Uterus (tissue), 4 donors: Measurements from ENCODE around the gene DTYMK. TPM values are rescaled to one million over a fixed set of nuclear protein-coding genes. Genes with fewer than 3 reads are reported as not detected.

Source experiments
- DNase-seq, 2 donors: peaks; one replicate each; pipeline ENCODE4 v3.0.0-alpha.2; 2019 to 2020
- H3K27ac ChIP-seq, 2 donors: fragments of 200-600 bp; sonication (generic); 1 replicate in 1 of 2; 2 replicates in 1 of 2; pipeline ENCODE4 v1.5.1; 2016 to 2018
- H3K27me3 ChIP-seq, 2 donors: fragments of 200-600 bp; sonication (generic); one replicate each; pipeline ENCODE4 v1.5.1; 2018 to 2019; ENCODE audit warnings: control low read depth in 1 of 2
- H3K36me3 ChIP-seq, 2 donors: fragments of 200-600 bp; sonication (generic); one replicate each; pipeline ENCODE4 v1.5.1; 2019; ENCODE audit warnings: control low read depth in 1 of 2
- H3K4me1 ChIP-seq, 2 donors: fragments of 200-600 bp; sonication (generic); one replicate each; pipeline ENCODE4 v1.5.1; 2018 to 2019; ENCODE audit warnings: control low read depth in 1 of 2
- H3K4me3 ChIP-seq, 2 donors: fragments of 200-600 bp; sonication (generic); 1 replicate in 1 of 2; 2 replicates in 1 of 2; pipeline ENCODE4 v1.5.1; 2018 to 2019; ENCODE audit warnings: mild to moderate bottlenecking in 1 of 2
- H3K9me3 ChIP-seq, 2 donors: fragments of 200-600 bp; sonication (generic); one replicate each; pipeline ENCODE4 v1.5.1; 2019; ENCODE audit warnings: control low read depth in 1 of 2
- POLR2A ChIP-seq, 2 donors: fragments of 450-650 bp; IDR thresholded peaks; one replicate each; pipeline ENCODE4 v1.6.1; 2016; ENCODE audit warnings: antibody characterized with exemption in 2 of 2, mild to moderate bottlenecking in 1 of 2, moderate library complexity in 1 of 2
- intact Hi-C: fragments of 100-400 bp; cut with DNase I; formaldehyde crosslinking; loops from one replicate; pipeline ENCODE4 v1.15.1; 2023; ENCODE audit warnings: low total_unique reads
- total RNA-seq, 4 donors: library from RNA; depleted of rRNA in 3 of 4; stranded (reverse); fragments of >200 nt in 3 of 4; gene quantifications; one replicate each; pipeline versions ENCODE4 v1.1.0 to v1.2.4, GENCODE V29; 2014 to 2023
- TF ChIP-seq, protein P1 (sequence below), 4 experiments: fragments of 200-600 bp in 2 of 4; fragments of 450-650 bp in 2 of 4; sonication (generic) in 2 of 4; IDR thresholded peaks; one replicate each; pipeline ENCODE4 v1.5.1; 2016 to 2019; ENCODE audit warnings: antibody characterized with exemption in 4 of 4, mild to moderate bottlenecking in 2 of 4, moderate library complexity in 1 of 4
- donor health status: DM: yes; HTN: yes; CAD: no.

Gene DTYMK
- total RNA-seq, 4 donors from 2014 or later, result 0.59 to 17.8 (median 8.4) TPM

DNA sequence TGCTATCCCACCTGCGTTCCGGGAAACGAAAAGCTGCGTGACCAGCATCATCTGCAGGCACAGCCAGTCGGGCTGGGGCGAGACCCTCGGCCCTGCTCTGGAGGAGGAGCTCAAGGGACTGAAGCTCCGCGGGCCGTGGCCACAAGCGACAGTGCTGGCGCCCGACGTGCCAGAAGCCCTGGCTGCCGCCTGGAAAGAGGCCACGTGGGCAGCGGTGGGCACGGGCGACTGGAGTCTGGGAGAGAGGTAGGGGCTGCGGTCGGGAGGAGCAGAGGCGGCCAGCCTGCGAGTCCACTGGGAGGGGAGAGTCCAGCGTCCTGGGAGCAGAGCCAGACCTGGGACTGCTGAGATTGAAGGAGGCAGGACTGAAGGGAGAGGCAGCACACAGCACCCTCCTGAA is 9.2 kb downstream of the DTYMK start:
- H3K9me3 ChIP-seq, result no peaks in the 10 kb centered on the region
- no peak for DNase-seq
- TF ChIP-seq POLR2A (IDR thresholded peaks at IDR 0.05), result no peak
- TF ChIP-seq, protein P1, sequence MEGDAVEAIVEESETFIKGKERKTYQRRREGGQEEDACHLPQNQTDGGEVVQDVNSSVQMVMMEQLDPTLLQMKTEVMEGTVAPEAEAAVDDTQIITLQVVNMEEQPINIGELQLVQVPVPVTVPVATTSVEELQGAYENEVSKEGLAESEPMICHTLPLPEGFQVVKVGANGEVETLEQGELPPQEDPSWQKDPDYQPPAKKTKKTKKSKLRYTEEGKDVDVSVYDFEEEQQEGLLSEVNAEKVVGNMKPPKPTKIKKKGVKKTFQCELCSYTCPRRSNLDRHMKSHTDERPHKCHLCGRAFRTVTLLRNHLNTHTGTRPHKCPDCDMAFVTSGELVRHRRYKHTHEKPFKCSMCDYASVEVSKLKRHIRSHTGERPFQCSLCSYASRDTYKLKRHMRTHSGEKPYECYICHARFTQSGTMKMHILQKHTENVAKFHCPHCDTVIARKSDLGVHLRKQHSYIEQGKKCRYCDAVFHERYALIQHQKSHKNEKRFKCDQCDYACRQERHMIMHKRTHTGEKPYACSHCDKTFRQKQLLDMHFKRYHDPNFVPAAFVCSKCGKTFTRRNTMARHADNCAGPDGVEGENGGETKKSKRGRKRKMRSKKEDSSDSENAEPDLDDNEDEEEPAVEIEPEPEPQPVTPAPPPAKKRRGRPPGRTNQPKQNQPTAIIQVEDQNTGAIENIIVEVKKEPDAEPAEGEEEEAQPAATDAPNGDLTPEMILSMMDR (IDR thresholded peaks at IDR 0.05), result no peak
- H3K4me1 ChIP-seq, result no peaks in the 10 kb centered on the region
- H3K4me3 ChIP-seq, result no peak overlapping the region
- H3K36me3 ChIP-seq, result no peaks in the 10 kb centered on the region
- intact Hi-C loops, result no loop called here
- no peaks in the 10 kb centered on the region for H3K27me3 ChIP-seq
- H3K27ac ChIP-seq, result no peak overlapping the region

DNA sequence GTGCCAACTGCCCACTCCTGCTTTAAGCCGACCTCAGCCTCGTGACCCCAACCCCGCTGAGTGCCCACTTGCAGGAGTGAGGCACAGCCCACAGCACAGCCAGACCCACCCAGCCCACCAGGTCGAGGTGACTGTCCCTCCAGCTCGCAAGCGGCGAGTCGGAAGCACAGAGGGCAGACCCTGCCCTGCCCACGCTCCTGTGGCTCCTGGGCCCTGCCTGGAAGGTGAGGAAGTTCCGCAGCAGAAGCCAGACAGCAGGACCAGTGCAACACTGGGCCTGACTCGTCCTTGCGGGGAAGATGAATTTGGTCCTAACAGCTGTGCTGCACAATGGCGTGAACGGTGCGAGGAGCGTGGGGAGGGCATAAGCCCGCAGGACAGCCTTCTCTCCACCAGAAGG is 9.9 kb downstream of the DTYMK start:
- no peaks in the 10 kb centered on the region for H3K27me3 ChIP-seq
- no peak overlapping the region for H3K27ac ChIP-seq
- H3K36me3 ChIP-seq, result no peaks in the 10 kb centered on the region
- H3K9me3 ChIP-seq, result no peaks in the 10 kb centered on the region
- TF ChIP-seq, protein P1 (IDR thresholded peaks at IDR 0.05), result no peak
- TF ChIP-seq POLR2A (IDR thresholded peaks at IDR 0.05), result no peak
- intact Hi-C loops, result no loop called here
- no peak overlapping the region for H3K4me3 ChIP-seq
- H3K4me1 ChIP-seq, result no peaks in the 10 kb centered on the region
- DNase-seq, result no peak

DNA sequence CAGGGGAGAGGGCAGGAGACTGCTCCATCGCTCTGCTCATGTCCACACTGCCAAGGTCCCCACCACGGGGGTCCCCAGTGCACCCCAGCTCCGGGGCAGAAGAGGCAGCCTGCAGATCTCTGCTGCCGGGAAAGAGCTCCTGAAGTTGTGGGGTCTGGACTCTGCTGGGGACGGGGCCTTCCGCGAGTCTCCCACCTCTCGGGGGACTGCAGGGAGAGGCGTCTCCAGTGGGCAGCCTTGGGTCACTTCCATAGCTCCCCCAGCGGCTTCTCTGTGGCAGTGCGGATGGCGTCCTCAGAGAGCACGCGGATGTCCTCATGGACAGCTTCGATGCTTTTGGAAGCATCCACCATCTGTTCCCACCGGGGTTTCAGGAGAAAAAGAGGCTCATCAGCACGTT is 10.7 kb downstream of the DTYMK start:
- intact Hi-C loops, result no loop called here
- H3K27ac ChIP-seq, result no peak overlapping the region
- no peak overlapping the region for H3K4me3 ChIP-seq
- H3K4me1 ChIP-seq, result no peaks in the 10 kb centered on the region
- no peak for DNase-seq
- H3K9me3 ChIP-seq, result no peaks in the 10 kb centered on the region
- H3K36me3 ChIP-seq, result no peaks in the 10 kb centered on the region
- no peaks in the 10 kb centered on the region for H3K27me3 ChIP-seq
- TF ChIP-seq POLR2A (IDR thresholded peaks at IDR 0.05), result no peak
- TF ChIP-seq, protein P1 (IDR thresholded peaks at IDR 0.05), result no peak

DNA sequence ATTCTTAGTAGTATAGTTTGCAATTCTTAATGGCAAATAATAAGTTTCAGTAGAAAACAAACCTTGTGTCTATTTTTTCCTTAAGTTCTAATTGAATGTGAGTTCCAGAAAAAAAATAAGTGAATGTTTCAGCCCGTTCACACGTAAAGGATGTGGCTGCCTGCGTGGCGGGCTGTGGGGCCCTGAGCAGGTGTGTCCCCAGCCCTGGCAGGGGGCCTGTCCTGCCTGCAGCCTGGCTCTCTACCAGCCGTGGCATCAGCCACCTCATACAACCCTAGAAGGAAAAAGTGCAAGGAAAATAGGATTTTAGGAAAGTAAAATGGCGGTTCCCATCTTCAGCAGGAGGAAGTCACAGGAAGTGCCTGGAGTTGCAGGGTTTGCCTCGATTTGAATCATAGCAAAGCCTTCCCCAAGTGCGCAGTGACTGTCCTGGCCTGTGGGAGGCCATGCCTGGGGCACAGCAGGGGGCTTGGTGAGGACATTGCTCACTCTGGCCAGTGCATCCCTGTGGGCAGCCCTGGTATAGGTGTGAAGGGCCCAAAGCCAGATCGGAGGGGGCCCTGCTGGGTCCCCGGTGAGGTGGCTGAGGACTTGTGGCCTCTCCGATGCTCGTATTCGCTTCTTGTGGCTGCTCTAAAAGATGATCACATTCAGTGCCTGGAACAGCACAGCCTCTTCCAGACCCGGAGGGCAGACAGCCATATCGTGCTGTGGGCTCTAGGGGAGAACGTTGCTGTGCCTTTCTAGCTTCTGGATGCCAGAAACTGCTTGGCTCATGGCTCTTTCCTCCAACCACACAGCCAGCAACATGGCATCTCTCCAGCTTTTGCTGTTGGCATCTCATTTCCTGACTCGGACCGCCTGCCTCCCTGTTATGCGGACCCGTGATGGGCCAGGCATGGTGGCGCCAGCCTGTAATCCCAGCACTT is 12.6 kb downstream of the DTYMK start:
- no peaks in the 10 kb centered on the region for H3K4me1 ChIP-seq
- H3K27ac ChIP-seq, result no peak overlapping the region
- no peaks in the 10 kb centered on the region for H3K27me3 ChIP-seq
- TF ChIP-seq, protein P1 (IDR thresholded peaks at IDR 0.05), result no peak
- TF ChIP-seq POLR2A (IDR thresholded peaks at IDR 0.05), result no peak
- H3K9me3 ChIP-seq, result no peaks in the 10 kb centered on the region
- no peak for DNase-seq
- no peak overlapping the region for H3K4me3 ChIP-seq
- intact Hi-C loops, result no loop called here
- H3K36me3 ChIP-seq, result no peaks in the 10 kb centered on the region

DNA sequence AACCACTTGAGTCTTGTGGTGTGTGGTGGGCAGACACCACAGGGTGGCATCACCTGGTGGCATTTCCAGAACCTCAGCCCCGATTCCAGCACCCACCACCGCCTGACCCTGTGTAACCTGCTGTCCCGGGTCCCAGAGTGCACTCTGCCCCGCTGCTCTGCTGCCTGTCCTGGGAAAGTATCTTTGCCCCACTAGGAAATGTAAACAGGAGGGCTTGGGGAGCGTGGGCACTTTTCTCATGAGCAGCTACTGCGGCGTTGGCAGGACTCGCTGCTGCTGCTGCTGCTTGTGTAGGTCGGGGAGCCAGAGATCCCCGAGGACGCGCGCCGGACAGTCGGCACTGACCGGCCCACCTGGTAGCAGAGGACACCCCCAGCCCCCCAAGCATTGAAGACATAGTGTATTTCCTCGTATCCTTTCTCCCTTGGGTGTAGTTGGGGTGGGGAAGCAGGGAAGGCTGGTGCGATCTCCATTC is 13.4 kb downstream of the DTYMK start:
- H3K27me3 ChIP-seq, result no peaks in the 10 kb centered on the region
- H3K4me3 ChIP-seq, result no peak overlapping the region
- H3K4me1 ChIP-seq, result no peaks in the 10 kb centered on the region
- H3K9me3 ChIP-seq, result no peaks in the 10 kb centered on the region
- H3K27ac ChIP-seq, result no peak overlapping the region
- no peaks in the 10 kb centered on the region for H3K36me3 ChIP-seq
- TF ChIP-seq, protein P1 (IDR thresholded peaks at IDR 0.05), result no peak
- no peak for TF ChIP-seq POLR2A (IDR thresholded peaks at IDR 0.05)
- intact Hi-C loops, result no loop called here
- DNase-seq, result no peak
